Psoas muscle (tissue), 8 donors: ENCODE measurements around the gene UBE2H. TPM values are rescaled to one million over a fixed set of nuclear protein-coding genes. Genes with fewer than 3 reads are reported as not detected.
"Not testable (repeated sequence)": the region's sequence is repeated elsewhere in the genome, so short reads cannot be mapped to it uniquely, and the experiment has no call there.

Experiments
- ATAC-seq, 4 donors: fragments of 200-7000 bp; cut with Tn5 transposase; one replicate each; pipeline ENCODE4 v1.9.1; 2020; ENCODE audit warnings: moderate library complexity in 3 of 4, mild to moderate bottlenecking in 2 of 4
- DNase-seq, 2 donors: peaks; one replicate each; pipeline ENCODE4 v3.0.0-alpha.2; 2020
- H3K27ac ChIP-seq: fragments of 200-600 bp; one replicate; pipeline ENCODE4 v1.8.0; 2022
- H3K27me3 ChIP-seq, 3 donors: fragments of 200-600 bp in 1 of 3; one replicate each; pipeline versions ENCODE4 v1.6.1 to v1.8.0; 2013 to 2022; ENCODE audit warnings: low read length in 2 of 3, mild to moderate bottlenecking in 2 of 3, moderate library complexity in 1 of 3; ENCODE audit not compliant: insufficient read depth in 3 of 3
- H3K36me3 ChIP-seq, 2 donors: fragments of 200-600 bp in 1 of 2; one replicate each; pipeline versions ENCODE4 v1.6.1 to v1.8.0; 2013 to 2022; ENCODE audit warnings: low read depth in 1 of 2, mild to moderate bottlenecking in 1 of 2, moderate library complexity in 1 of 2; ENCODE audit not compliant: insufficient read depth in 1 of 2
- H3K4me1 ChIP-seq: fragments of 200-600 bp; one replicate; pipeline ENCODE4 v1.8.0; 2022
- H3K4me3 ChIP-seq: fragments of 200-600 bp; one replicate; pipeline ENCODE4 v1.8.0; 2022; ENCODE audit warnings: mild to moderate bottlenecking
- H3K9me3 ChIP-seq: fragments of 200-600 bp; one replicate; pipeline ENCODE4 v1.8.0; 2022
- CTCF ChIP-seq: fragments of 200-600 bp; IDR thresholded peaks from one replicate; pipeline ENCODE4 v1.8.0; 2022; ENCODE audit warnings: antibody characterized with exemption
- WGBS, 3 donors: extraction: QIAGEN DNeasy Blood & Tissue Kit; methylation state at CpG; one replicate each; pipeline versions ENCODE4 v1.1.6 to v1.1.7; 2013; 5-methylcytosine and 5-hydroxymethylcytosine counted together
- intact Hi-C, 2 donors: fragments of 100-400 bp; cut with DNase I; formaldehyde crosslinking; loops; one replicate each; pipeline versions ENCODE4 v1.11.0 to v1.14.2; 2022
- polyA plus RNA-seq, 3 donors: library from polyadenylated mRNA; stranded (reverse); fragments of 200-250 nt; gene quantifications; one replicate each; pipeline ENCODE4 v1.2.3, GENCODE V29; 2013
- total RNA-seq, 4 donors: library from RNA; stranded (reverse); fragmentation: NEBNext Ultra II Directional in 2 of 4; extraction: Animal tissue kit (Norgen Biotek cat#: 25700) in 2 of 4; gene quantifications; one replicate each; pipeline versions ENCODE4 v1.2.1 to v1.2.4, GENCODE V29; 2021 to 2023
- donor health status: healthy with polysubstance abuse.
- donor health status: DM: no; HTN: no; CAD: no; lungs with moderate emphysema.
- donor health status: Bipolar disorder and iron deficiency.
- donor health status: healthy.
- donor health status: DM: yes; HTN: yes; CAD: no.
- donor health status: DM: no; HTN: no; CAD: no.
- donor health status: DM: no; HTN: no; CAD: no.
- donor health status: DM: yes; HTN: yes; CAD: no.

The UBE2H gene
- total and polyA plus RNA-seq, 7 donors, result 17.3 to 115 (median 77.3) TPM

- intact Hi-C loops, result no loop called here
- Histone ChIP-seq H3K27ac (peak overlapping the region; percentile 54), H3K9me3 (no peaks in the 10 kb centered on the region), H3K27me3 (no peaks in the 10 kb centered on the region), H3K4me1 (peaks cover 67% of the 10 kb centered on the region), H3K4me3 (no peak overlapping the region), H3K36me3 (no peaks in the 10 kb centered on the region)
- TF ChIP-seq CTCF, result no peak
- DNase-seq (no peak), ATAC-seq (no peak)
- 32 to 70% (median 57%) methylated on average over 4 of the region's 4 CpGs for WGBS, 3 donors
Observed at GRCh38 chr7:129865093-129865924, 87.5 kb downstream of the UBE2H start.

GRCh38 chr7:129864676-129865075 lies 88.1 kb downstream of the UBE2H start:
- Histone ChIP-seq H3K27ac (peak overlapping the region; percentile 54), H3K4me1 (peaks cover 74% of the 10 kb centered on the region)
- DNase-seq, ATAC-seq, H3K27me3 ChIP-seq, H3K36me3 ChIP-seq, H3K4me3 ChIP-seq, intact Hi-C loops, H3K9me3 ChIP-seq: not testable (repeated sequence)
- WGBS, 3 donors, result 82 to 93% (median 85%) methylated on average over 8 of the region's 8 CpGs

- 8 to 18% (median 17%) methylated on average over 3 of the region's 3 CpGs for WGBS, 3 donors
- intact Hi-C loops, result no loop called here
- ATAC-seq (peak in 3 of 4 donors; percentile 31 to 54 (median 40)), DNase-seq (no peak)
- H3K9me3 ChIP-seq, result no peaks in the 10 kb centered on the region
- H3K36me3 ChIP-seq, result no peaks in the 10 kb centered on the region
- no peaks in the 10 kb centered on the region for H3K27me3 ChIP-seq
- peak overlapping the region; percentile 53 for H3K27ac ChIP-seq
- TF ChIP-seq CTCF, result no peak
- no peak overlapping the region for H3K4me3 ChIP-seq
- H3K4me1 ChIP-seq, result peaks cover 80% of the 10 kb centered on the region
Observed at GRCh38 chr7:129864042-129864441, 88.7 kb downstream of the UBE2H start.

- Histone ChIP-seq H3K36me3 (no peaks in the 10 kb centered on the region), H3K27ac (peak overlapping the region; percentile 53), H3K27me3 (no peaks in the 10 kb centered on the region), H3K4me1 (peaks cover 92% of the 10 kb centered on the region), H3K4me3 (no peak overlapping the region), H3K9me3 (no peaks in the 10 kb centered on the region)
- TF ChIP-seq CTCF, result no peak
- DNase-seq, result no peak
- intact Hi-C loops, result no loop called here
- WGBS, 3 donors, result 19 to 21% (median 19%) methylated on average over 3 of the region's 3 CpGs
- peak; percentile 29 to 67 (median 57) for ATAC-seq
Observed at GRCh38 chr7:129862682-129863081, 90.1 kb downstream of the UBE2H start.

GRCh38 chr7:129860784-129861183 lies 92.0 kb downstream of the UBE2H start:
- Histone ChIP-seq H3K36me3 (peaks cover 6 to 13% of the 10 kb centered on the region in 2 donors), H3K4me1 (peaks cover 83% of the 10 kb centered on the region)
- H3K9me3 ChIP-seq, H3K27ac ChIP-seq, ATAC-seq, DNase-seq, intact Hi-C loops, H3K4me3 ChIP-seq, H3K27me3 ChIP-seq: not testable (repeated sequence)
- 75 to 81% (median 78%) methylated on average over 6 of the region's 6 CpGs for WGBS, 3 donors
